GM10248 (cell line): Measurements from ENCODE around the gene SLC1A2.

ENCODE experiments used
- CTCF ChIA-PET: fragments of 300-600 bp; sonication (Branson Sonifier 250); formaldehyde crosslinking; extraction: SDS; loops from one replicate; lab custom pipeline; 2021; ENCODE audit warnings: antibody characterized with exemption; lab: Yijun Ruan, JAX
- POLR2A ChIA-PET: fragments of 350-650 bp; sonication (Branson Sonifier 250); formaldehyde crosslinking; extraction: SDS; loops from one replicate; lab custom pipeline; 2020; ENCODE audit warnings: antibody characterized with exemption; lab: Yijun Ruan, JAX
- DNase-seq: peaks from one replicate; pipeline ENCODE4 v3.0.0; 2012; ENCODE audit errors: extremely low spot score
- CTCF ChIP-seq: IDR thresholded peaks from 2 replicates; pipeline ENCODE4 v1.5.1; 2012; ENCODE audit warnings: mild to moderate bottlenecking, low read depth; ENCODE audit errors: extremely low read depth, missing control alignments, control extremely low read depth

Gene SLC1A2

GRCh38 chr11:35248558-35249323 is 170.6 kb downstream of the SLC1A2 start:
- TF ChIP-seq CTCF: no peak
- CTCF ChIA-PET: interaction anchor here (0.9 to 1.5 kb wide), 2 partner anchors 8 to 10 kb away, joined by 4 to 6 read pairs; no protein-coding TSS in a partner anchor
- DNase-seq: no peak
- POLR2A ChIA-PET: no interaction called here

- CTCF ChIA-PET: interaction anchor here (2.7 to 2.9 kb wide), 3 partner anchors 9 to 12 kb away, joined by 18 to 19 read pairs (median 18); no protein-coding TSS in a partner anchor
- no peak for DNase-seq
- POLR2A ChIA-PET: no interaction called here
- no peak for TF ChIP-seq CTCF
These were observed 171.5 kb downstream of the SLC1A2 start for GRCh38 chr11:35247863-35248262.

GRCh38 chr11:35247428-35247827 is 171.9 kb downstream of the SLC1A2 start:
- TF ChIP-seq CTCF: no peak
- DNase-seq: no peak
- ChIA-PET CTCF (interaction anchor here (1.4 to 2.9 kb wide), 4 partner anchors 9 to 14 kb away, joined by 3 to 19 read pairs (median 18); no protein-coding TSS in a partner anchor), POLR2A (no interaction called here)

- ChIA-PET CTCF (interaction anchor here (0.7 to 2.9 kb wide), 8 partner anchors 9 to 754 kb away, joined by 3 to 19 read pairs (median 3); no protein-coding TSS in a partner anchor), POLR2A (no interaction called here)
- DNase-seq: no peak
- no peak for TF ChIP-seq CTCF
These were observed 172.6 kb downstream of the SLC1A2 start for GRCh38 chr11:35246745-35247144.

GRCh38 chr11:35245786-35246185 is 173.6 kb downstream of the SLC1A2 start:
- CTCF ChIA-PET: interaction anchor here (0.7 to 2.9 kb wide), 9 partner anchors 8 to 147 kb away, joined by 3 to 19 read pairs (median 4); no protein-coding TSS in a partner anchor
- POLR2A ChIA-PET: no interaction called here
- DNase-seq: no peak
- no peak for TF ChIP-seq CTCF

- TF ChIP-seq CTCF: no peak
- ChIA-PET POLR2A (no interaction called here), CTCF (interaction anchor here (0.7 to 2.9 kb wide), 7 partner anchors 7 to 146 kb away, joined by 3 to 19 read pairs (median 4); no protein-coding TSS in a partner anchor)
- no peak for DNase-seq
These were observed 174.3 kb downstream of the SLC1A2 start for GRCh38 chr11:35245056-35245455.
